ENCODE results near the gene DCHS2. TPM values are rescaled to one million over a fixed set of nuclear protein-coding genes. Genes with fewer than 3 reads are reported as not detected.

Gene DCHS2
- total and polyA plus RNA-seq, 2 of the 8 experiments (the other 6 are each of a cell fraction or from before 2014, with no cell fraction given) = 0.54 to 2.6 TPM

DNA sequence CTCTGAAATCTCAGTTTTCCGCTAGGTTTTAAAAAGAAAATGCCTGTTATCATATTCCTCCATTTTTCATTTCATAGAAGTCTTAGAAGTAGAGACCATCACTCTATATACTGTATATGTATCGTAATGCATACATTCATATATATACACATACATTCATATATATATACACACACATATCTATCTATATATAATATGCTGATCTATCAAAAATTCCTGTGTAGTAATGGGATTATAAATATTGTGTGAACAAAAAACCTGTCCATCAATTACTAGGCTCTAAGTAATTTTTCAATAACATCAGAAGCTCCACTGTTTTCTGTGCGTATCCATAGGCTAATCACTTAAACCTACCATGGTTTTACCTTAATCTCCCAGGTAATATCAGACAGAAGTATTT lies 150.2 kb downstream of the DCHS2 start:
- no peak overlapping the region for H3K18ac ChIP-seq (ENCODE audit: extremely low read depth, low read length)
- no peak overlapping the region for H2BK20ac ChIP-seq (ENCODE audit: low read length)
- H3K23me2 ChIP-seq (ENCODE audit: low read depth, low read length) = no peaks in the 10 kb centered on the region
- no peaks in the 10 kb centered on the region for H4K20me1 ChIP-seq (replicated peaks in 1 of 2; ENCODE audit: control insufficient read depth in 1 of 2, insufficient read depth in 2 of 2, low read length in 2 of 2)
- no peak overlapping the region for H3K23ac ChIP-seq (ENCODE audit: insufficient read length)
- H2BK12ac ChIP-seq (ENCODE audit: low read depth, low read length) = no peak overlapping the region
- no peaks in the 10 kb centered on the region for H3K79me2 ChIP-seq (ENCODE audit: control insufficient read depth in 1 of 2, insufficient read depth in 2 of 2, low read length in 2 of 2)
- no peak overlapping the region for H3K4ac ChIP-seq (replicated peaks; ENCODE audit: insufficient read length, low read depth, low read length)
- CTCF ChIA-PET (ENCODE audit: partially characterized antibody) = interaction anchor here (0.9 kb wide), 1 partner anchor 17 kb away, joined by 3 read pairs; no protein-coding TSS in a partner anchor
- H3K27ac ChIP-seq (ENCODE audit: low read depth, low read length) = no peak overlapping the region
- no peaks in the 10 kb centered on the region for H3K27me3 ChIP-seq (replicated peaks in 1 of 4; ENCODE audit: control insufficient read depth in 3 of 4, extremely low read depth in 1 of 4, insufficient read depth in 3 of 4, low read length in 3 of 4)
- no peak overlapping the region for H2AK5ac ChIP-seq (ENCODE audit: low read depth, low read length)
- no peak overlapping the region for H3K4me2 ChIP-seq (ENCODE audit: insufficient read depth in 1 of 2, low read depth in 2 of 2, low read length in 2 of 2)
- H2BK120ac ChIP-seq (replicated peaks; ENCODE audit: low read depth, low read length) = no peak overlapping the region
- 91% methylated on average over 3 of the region's 3 CpGs; no CpG with 5 or more reads in 1 of the 2 experiments for WGBS, 2 experiments (ENCODE audit: extremely low coverage in 1 of 2, insufficient coverage in 1 of 2, insufficient read length in 1 of 2, insufficient replicate concordance in 2 of 2, low coverage in 1 of 2, low lambda C conversion rate in 2 of 2, missing lambda C conversion rate in 1 of 2)
- no peaks in the 10 kb centered on the region for H3K36me3 ChIP-seq (ENCODE audit: control insufficient read depth in 2 of 4, insufficient read depth in 4 of 4, low read length in 3 of 4)
- H3K4me1 ChIP-seq (replicated peaks in 1 of 4; ENCODE audit: control insufficient read depth in 3 of 4, insufficient read depth in 4 of 4, low read length in 3 of 4) = no peaks in the 10 kb centered on the region
- FAIRE-seq = no peak
- no peak overlapping the region for H3K4me3 ChIP-seq (ENCODE audit: extremely low read depth in 1 of 4, insufficient read depth in 2 of 4, low read depth in 3 of 4, low read length in 4 of 4)
- H3K79me1 ChIP-seq (ENCODE audit: low read depth, low read length) = no peaks in the 10 kb centered on the region
- no peak overlapping the region for H3K56ac ChIP-seq (replicated peaks; ENCODE audit: insufficient read length, low read depth, low read length)
- POLR2A ChIA-PET (ENCODE audit: partially characterized antibody) = no interaction called here
- H4K8ac ChIP-seq (ENCODE audit: extremely low read depth, insufficient read depth, low read length) = no peak overlapping the region
- no peak overlapping the region for H2BK5ac ChIP-seq (ENCODE audit: low read depth, low read length)
- no peak overlapping the region for H4K91ac ChIP-seq (replicated peaks; ENCODE audit: insufficient read length, low read length)
- H3K14ac ChIP-seq (ENCODE audit: insufficient read length) = no peak overlapping the region
- H3K9me3 ChIP-seq (ENCODE audit: insufficient read depth in 2 of 2, low read depth in 1 of 2, low read length in 1 of 2) = no peaks in the 10 kb centered on the region
- no peak for DNase-seq (ENCODE audit: low read depth in 1 of 2, low spot score in 2 of 2)
- no peak overlapping the region for H2BK15ac ChIP-seq (ENCODE audit: low read length)
- H4K5ac ChIP-seq (ENCODE audit: insufficient read length, low read depth, low read length) = no peak overlapping the region
- H2AFZ ChIP-seq (ENCODE audit: low read length) = no peak overlapping the region
- no peak overlapping the region for H3K9ac ChIP-seq (replicated peaks in 1 of 4; ENCODE audit: extremely low read depth in 1 of 4, low read depth in 3 of 4, low read length in 3 of 4)
- no peak for TF ChIP-seq EP300 (IDR thresholded peaks at IDR 0.05; ENCODE audit: borderline replicate concordance in 1 of 2, low read depth in 2 of 2, low read length in 2 of 2)
- no peak for TF ChIP-seq SP2 (IDR thresholded peaks at IDR 0.05; ENCODE audit: low read length)
- TF ChIP-seq, protein P1, sequence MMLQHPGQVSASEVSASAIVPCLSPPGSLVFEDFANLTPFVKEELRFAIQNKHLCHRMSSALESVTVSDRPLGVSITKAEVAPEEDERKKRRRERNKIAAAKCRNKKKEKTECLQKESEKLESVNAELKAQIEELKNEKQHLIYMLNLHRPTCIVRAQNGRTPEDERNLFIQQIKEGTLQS (IDR thresholded peaks at IDR 0.05; ENCODE audit: insufficient read depth, low read depth, low read length) = no peak
- TF ChIP-seq KDM5A (IDR thresholded peaks at IDR 0.05; ENCODE audit: low read length) = no peak
- TF ChIP-seq, protein P2, sequence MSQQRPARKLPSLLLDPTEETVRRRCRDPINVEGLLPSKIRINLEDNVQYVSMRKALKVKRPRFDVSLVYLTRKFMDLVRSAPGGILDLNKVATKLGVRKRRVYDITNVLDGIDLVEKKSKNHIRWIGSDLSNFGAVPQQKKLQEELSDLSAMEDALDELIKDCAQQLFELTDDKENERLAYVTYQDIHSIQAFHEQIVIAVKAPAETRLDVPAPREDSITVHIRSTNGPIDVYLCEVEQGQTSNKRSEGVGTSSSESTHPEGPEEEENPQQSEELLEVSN (IDR thresholded peaks at IDR 0.05) = no peak
- TF ChIP-seq SP1 (IDR thresholded peaks at IDR 0.05; ENCODE audit: low read depth, low read length) = no peak
- no peak for TF ChIP-seq RNF2 (IDR thresholded peaks at IDR 0.05; ENCODE audit: borderline replicate concordance, low read depth, low read length, missing control alignments, poor library complexity, severe bottlenecking)
- TF ChIP-seq, protein P3, sequence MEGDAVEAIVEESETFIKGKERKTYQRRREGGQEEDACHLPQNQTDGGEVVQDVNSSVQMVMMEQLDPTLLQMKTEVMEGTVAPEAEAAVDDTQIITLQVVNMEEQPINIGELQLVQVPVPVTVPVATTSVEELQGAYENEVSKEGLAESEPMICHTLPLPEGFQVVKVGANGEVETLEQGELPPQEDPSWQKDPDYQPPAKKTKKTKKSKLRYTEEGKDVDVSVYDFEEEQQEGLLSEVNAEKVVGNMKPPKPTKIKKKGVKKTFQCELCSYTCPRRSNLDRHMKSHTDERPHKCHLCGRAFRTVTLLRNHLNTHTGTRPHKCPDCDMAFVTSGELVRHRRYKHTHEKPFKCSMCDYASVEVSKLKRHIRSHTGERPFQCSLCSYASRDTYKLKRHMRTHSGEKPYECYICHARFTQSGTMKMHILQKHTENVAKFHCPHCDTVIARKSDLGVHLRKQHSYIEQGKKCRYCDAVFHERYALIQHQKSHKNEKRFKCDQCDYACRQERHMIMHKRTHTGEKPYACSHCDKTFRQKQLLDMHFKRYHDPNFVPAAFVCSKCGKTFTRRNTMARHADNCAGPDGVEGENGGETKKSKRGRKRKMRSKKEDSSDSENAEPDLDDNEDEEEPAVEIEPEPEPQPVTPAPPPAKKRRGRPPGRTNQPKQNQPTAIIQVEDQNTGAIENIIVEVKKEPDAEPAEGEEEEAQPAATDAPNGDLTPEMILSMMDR (IDR thresholded peaks at IDR 0.05; ENCODE audit: control extremely low read depth in 1 of 3, insufficient read depth in 1 of 3, low read depth in 1 of 3, low read length in 3 of 3) = no peak
- no peak for TF ChIP-seq YY1 (IDR thresholded peaks at IDR 0.05; ENCODE audit: low read depth, low read length)
- no peak for TF ChIP-seq TAF1 (IDR thresholded peaks at IDR 0.05; ENCODE audit: low read depth, low read length)

Measured in H1 (cell line).